HG03442 (cell line): Measurements from ENCODE around the gene RTN3.
"Not testable (repeated sequence)": the region's sequence is repeated elsewhere in the genome, so short reads cannot be mapped to it uniquely, and the experiment has no call there.

ENCODE experiments used
- ATAC-seq: cut with Tn5 transposase; IDR thresholded peaks from one replicate; pipeline ENCODE4 v1.9.1; 2021; ENCODE audit warnings: mild to moderate bottlenecking, moderate library complexity; ENCODE audit not compliant: unreplicated experiment

RTN3 gene

DNA sequence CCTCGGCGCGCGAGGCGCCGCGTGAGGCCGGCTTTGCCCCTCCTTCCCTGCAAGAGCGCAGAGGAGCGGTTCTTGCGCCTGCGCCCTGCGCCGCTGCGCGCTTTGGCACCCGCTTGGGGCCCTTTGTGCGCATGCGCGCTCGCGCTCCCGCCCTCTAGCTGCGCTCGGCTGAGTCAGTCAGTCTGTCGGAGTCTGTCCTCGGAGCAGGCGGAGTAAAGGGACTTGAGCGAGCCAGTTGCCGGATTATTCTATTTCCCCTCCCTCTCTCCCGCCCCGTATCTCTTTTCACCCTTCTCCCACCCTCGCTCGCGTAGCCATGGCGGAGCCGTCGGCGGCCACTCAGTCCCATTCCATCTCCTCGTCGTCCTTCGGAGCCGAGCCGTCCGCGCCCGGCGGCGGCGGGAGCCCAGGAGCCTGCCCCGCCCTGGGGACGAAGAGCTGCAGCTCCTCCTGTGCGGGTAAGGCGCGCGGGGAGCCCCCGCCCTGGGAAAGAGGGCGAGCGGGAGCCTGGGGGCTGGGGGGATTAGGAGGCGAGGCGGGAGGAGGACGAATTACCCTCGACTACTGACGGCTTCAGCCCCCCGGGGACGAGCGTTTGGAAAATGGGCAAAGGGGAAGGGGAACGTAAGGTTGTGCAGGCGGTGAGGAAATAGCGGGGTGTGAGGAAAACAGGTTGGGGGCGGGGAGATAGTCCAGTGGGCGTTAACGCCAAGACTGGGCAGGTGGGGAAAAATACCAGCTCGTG lies at the start of gene RTN3:
TSS of gene RTN3 (plus strand) at position 180 of the 745 bp plus-strand sequence. CDS start at position 317, 137 bp downstream.
- ATAC-seq: peak; percentile 88

- ATAC-seq: no peak
Observed at GRCh38 chr11:63635762-63636465, 45.4 kb upstream of the RTN3 start.

DNA sequence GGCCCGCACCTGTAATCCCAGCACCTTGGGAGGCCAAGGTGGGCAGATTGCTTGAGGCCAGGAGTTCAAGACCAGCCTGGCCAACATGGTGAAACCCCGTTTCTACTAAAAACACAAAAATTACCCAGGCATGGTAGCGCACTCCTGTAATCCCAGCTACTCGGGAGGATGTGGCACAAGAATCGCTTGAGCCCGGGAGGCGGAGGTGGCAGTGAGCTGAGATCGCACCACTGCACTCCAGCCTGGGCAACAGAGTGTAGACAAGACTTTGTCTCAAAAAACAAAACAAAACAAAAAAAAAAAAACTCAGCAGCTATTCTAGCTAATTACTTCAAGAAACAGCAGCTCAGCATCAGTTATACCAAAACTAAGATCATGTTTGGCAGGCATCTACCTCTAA lies 42.9 kb upstream of the RTN3 start:
- not testable (repeated sequence) for ATAC-seq

DNA sequence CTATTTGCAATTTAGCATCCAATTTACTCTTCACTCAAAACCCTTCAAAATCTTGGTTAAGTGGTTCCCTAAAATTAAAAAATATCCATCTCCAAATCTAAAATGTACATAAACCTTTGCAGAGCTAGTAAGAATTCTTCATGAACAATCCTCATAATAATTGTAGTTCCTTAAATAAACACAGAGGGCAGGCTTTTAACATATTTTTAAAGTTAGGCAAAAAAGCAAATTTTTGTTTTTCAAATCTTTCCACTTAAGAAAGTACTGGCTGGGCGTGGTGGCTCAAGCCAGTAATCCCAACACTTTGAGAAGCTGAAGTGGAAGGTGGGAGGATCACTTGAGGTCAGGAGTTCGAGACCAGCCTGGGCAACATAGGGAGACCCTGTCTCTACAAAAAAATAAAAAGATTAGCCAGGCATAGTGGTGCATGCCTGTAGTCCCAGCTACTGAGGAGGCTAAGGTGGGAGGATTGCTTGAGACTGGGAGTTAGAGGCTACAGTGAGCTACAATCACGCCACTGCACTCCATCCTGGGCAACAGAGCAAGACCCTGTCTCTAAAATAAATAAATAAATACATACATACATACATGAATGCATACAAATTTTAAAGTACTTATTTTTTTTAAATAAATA lies 42.0 kb upstream of the RTN3 start:
- ATAC-seq: no peak

DNA sequence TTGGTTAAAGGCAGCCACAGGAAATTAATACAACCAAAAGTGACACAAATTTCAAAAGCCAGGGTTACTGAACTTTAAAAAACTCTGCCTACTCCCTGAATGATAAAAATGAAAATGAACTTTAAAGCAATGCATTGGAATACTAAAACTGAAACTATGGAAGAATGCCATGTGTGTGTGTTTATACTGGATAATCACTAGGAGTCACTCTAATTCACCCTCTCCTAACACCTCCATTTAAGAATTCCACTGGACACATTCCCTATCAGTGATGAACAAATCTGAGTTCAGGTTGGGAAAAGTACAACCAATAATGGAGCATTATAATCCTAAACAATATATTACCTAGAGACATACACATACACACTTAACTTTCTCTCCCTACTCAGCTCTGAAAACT lies 39.6 kb upstream of the RTN3 start:
- ATAC-seq: no peak

DNA sequence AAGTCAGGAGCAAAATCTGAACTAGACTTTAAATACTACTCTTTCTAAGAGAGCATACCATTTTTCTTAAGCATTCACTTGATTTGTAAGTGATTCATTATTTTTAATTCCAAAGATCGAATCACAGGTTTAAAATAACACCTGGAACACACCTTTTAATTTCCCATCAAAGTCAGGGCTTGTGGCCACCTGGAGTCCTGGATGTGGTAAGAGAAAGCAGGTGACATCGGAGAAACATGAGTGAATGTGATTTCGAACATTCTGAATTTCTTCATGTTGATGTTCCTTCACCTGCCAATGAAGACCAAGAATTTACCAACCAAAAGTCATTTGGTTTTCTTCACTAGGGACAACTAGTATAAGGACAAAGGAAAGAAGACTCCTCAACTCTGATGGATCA lies 38.1 kb upstream of the RTN3 start:
- no peak for ATAC-seq

DNA sequence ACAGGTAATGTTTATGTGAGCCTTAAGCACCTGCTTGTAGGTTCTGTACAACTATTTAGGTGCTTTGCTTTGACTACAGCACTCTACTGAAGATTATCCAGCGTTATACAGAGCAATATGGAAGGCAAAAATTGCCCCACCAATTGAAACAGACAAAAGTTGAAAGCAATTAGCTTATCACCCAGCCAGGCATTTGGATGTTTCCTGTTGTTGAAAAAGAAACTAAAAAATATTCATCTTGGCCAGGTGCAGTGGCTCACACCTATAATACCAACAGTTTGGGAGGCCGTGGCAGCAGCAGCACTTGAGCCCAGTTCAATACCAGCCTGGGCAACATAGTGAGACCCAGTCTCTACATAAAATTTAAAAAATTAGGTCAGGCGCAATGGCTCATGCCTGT lies 28.6 kb upstream of the RTN3 start:
- ATAC-seq: no peak

GRCh38 chr11:63660972-63661371 lies 20.3 kb upstream of the RTN3 start:
- no peak for ATAC-seq

DNA sequence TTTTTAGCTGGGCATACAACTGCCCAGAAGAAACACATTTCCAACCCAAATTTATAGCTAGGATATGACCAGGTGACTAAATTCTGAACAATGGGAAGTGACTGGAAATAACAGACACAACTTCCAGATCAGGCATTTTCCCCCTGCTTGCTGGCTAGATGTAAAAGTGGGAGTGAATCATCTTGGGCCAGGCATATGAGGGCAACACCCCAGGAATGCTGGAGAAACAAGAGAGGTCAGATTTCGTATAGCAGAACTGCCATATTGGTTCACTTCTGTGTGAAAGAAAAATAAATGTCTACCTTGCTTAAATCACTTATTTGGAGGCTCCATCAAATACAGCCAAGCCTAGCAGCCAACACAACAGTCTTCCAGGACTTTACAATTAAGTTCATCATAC lies 17.5 kb upstream of the RTN3 start:
- ATAC-seq: no peak

DNA sequence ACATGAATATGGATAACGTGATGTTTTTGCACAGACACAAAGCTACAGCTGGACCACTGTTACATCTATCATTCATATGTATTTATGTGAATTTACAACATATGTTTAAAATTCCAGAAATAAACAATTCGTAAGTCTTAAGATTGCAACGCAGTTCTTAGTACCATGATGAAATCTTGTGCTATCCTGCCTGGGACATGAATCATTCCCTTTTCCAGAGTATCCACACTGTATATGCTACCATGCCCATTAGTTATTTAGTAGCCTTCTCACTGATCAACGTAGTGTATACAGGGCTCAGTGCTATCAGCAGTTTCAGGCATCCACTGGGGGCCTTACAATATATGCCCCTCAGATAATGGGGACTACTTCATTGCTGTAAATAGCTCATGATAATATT lies 14.4 kb upstream of the RTN3 start:
- no peak for ATAC-seq

- ATAC-seq: no peak
Observed at GRCh38 chr11:63667995-63668795, 13.1 kb upstream of the RTN3 start.

GRCh38 chr11:63670096-63670432 lies 11.2 kb upstream of the RTN3 start:
- no peak for ATAC-seq

DNA sequence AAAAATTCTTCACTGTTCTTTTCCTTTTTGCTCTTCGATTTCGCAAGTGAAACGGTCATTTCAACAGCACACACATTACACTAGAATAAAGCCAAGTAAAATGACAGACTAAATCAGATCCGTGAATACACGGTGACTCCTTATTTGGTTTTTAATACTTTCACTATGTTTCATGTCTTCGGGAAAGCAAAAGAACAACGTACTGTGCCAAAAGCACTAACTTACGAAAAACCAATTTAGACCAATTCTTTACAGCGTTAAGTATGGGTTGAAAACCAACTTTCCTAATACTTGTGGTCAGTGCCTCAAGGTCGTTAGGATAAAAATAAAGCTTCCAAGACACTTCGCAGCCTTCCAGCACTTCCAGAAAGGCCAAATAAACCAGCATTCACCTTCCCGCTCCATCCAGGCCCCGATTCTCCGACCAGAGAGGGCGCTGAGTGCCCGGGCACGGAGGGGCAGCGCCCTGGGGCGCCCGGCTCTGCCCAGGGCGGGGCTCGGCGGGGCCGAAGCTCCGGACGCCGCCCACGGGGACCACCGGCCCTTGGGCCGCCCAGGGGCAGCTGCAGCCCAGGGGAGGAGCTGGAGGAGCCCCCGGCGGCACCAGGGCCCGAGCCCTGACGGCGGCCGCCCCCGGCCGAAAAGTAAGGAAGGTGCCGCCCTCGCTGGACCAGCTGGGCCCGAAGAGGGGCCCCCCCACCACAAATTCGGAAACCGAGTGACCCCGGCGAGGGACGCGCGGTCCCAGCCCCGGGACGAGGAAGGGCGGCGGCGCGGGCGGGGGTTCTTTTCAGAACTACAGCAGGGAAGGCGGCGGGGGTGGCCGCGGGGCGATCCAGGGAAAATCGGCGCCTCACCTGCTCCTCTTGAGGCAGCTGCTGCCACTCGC lies 10.6 kb upstream of the RTN3 start:
- peak; percentile 31 for ATAC-seq

DNA sequence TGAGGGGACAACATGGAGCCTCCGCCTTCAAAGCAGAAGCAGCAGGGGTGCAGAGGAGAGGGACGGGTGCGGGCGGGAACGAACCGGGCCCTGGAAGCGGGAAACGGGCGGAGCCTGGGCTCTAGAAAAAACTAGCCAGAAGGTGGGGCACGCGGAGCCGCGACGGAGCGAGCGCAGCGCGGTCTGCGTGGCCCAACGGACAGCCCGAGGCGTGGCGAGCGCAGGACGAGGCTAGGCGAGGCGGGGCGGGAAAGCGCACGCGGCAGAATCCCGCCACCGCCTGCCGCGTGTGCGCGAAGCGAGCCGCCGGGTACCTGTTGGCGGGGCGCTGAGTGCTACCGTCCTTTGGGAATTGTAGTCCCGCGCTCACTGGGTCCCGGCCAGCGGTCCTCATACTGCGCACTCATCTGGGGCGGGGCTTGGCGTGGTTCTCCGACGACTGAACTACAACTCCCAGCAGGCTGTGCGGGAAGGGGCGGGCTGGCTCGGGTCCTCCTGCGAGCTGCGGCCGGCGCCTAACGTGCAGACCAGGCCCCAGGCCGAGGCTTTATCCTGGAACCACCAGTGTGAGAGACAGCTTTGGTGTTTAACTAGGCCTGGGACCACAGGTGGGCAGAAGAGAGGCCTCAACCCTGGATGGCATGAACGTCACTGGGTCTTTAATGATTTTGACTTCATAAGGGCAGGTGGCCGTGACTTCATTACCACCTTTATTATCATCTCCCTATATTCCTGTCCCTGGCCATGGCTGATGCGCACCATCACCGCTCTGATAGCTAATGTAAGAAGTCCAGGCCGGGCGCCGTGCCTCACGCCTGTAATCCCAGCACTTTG lies 9.8 kb upstream of the RTN3 start, which contains the start of gene ATL3:
TSS of gene ATL3 (minus strand) at position 55 of the 834 bp plus-strand sequence. CDS start at position 14, 41 bp downstream.
- ATAC-seq: peak; percentile 87

DNA sequence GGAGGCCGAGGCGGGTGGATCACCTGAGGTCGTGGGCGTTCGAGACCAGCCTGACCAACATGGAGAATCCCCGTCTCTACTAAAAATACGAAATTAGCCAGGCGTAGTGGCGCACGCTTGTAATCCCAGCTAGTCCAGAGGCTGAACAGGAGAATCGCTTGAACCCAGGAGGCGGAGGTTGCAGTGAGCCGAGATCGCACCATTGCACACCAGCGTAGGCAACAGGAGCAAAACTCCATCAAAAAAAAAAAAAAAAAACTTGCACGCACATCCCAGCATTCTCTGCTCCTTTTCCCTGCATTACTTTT lies 9.2 kb upstream of the RTN3 start:
- ATAC-seq: no peak

DNA sequence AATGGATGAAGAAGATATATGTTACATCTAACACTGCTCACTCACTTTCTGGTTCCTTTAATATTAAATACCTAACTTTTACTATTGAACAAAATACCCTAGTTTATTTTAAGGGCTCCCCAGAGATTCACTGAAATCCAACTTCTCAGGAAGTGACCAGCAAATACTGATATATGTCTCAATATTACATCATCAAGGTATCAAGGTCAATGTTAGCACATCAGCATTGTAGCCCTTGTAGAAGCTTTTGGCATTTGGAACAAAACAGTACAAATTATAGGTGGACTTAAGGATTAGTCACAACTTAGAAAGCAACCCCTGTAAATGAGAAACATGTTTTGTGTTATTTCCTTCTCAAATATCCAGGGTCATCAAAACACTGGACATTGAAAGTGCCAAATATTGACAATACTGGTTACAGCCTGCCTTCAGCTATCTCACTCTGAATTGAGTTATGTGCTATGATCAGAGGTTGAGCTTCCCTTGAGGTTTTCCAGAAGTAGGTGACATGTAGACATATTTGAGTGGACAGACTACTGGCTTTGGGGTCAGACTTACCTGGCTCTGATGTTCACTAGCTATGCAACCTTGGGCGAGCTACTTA lies 8.3 kb upstream of the RTN3 start:
- no peak for ATAC-seq

- no peak for ATAC-seq
Observed at GRCh38 chr11:63673579-63673978, 7.7 kb upstream of the RTN3 start.

- no peak for ATAC-seq
Observed at GRCh38 chr11:63680834-63681320, 423 bp upstream of the RTN3 start.
